Gastrocnemius medialis (tissue), 4 donors: ENCODE data around the gene KPTN.

Experiments
- CTCF ChIP-seq, 5 experiments: fragments of 450-650 bp in 3 of 5; fragments of 200-600 bp in 2 of 5; sonication (generic) in 2 of 5; IDR thresholded peaks in 4 of 5; conservative IDR thresholded peaks in 1 of 5; 1 replicate in 4 of 5; 2 replicates in 1 of 5; pipeline ENCODE4 v1.5.1; 2016 to 2019; ENCODE audit warnings: antibody characterized with exemption in 5 of 5, mild to moderate bottlenecking in 3 of 5, moderate library complexity in 3 of 5
- POLR2A ChIP-seq, 2 donors: fragments of 450-650 bp; IDR thresholded peaks; one replicate each; pipeline ENCODE4 v1.6.1; 2017; ENCODE audit warnings: antibody characterized with exemption in 2 of 2, mild to moderate bottlenecking in 2 of 2, moderate library complexity in 2 of 2

GRCh38 chr19:47436712-47437401, 47.2 kb downstream of the KPTN start:
- TF ChIP-seq CTCF (IDR thresholded peaks at IDR 0.05 in 4 of 5, conservative IDR thresholded peaks at IDR 0.05 in 1 of 5) (peak; percentile 85 to 96 (median 93)), POLR2A (IDR thresholded peaks at IDR 0.05) (no peak)
